ENCODE measurements around the gene CACNA1H.

DNA sequence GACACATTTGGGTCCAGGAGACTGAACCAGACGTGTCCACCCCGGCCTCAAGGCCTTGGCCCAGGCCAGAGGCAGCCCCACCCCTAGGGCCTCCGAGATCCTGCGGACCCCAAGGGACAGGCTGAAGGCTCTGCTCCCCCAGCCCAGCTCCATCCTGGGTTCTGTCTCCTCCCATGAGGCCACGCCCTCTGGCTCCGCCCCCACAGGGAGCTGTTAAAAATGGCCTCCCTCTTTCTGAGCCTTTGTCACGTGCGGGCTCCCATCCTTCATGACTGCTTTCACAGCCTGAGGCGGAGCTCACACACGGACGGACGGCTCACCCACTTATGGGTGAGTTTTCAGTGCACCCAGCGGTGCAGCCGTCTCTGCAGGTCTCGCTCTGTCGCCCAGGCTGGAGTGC, 6.5 kb upstream of the CACNA1H start:
- no peak for TF ChIP-seq POLR2AphosphoS5 (IDR thresholded peaks at IDR 0.05)
- TF ChIP-seq, protein P1, sequence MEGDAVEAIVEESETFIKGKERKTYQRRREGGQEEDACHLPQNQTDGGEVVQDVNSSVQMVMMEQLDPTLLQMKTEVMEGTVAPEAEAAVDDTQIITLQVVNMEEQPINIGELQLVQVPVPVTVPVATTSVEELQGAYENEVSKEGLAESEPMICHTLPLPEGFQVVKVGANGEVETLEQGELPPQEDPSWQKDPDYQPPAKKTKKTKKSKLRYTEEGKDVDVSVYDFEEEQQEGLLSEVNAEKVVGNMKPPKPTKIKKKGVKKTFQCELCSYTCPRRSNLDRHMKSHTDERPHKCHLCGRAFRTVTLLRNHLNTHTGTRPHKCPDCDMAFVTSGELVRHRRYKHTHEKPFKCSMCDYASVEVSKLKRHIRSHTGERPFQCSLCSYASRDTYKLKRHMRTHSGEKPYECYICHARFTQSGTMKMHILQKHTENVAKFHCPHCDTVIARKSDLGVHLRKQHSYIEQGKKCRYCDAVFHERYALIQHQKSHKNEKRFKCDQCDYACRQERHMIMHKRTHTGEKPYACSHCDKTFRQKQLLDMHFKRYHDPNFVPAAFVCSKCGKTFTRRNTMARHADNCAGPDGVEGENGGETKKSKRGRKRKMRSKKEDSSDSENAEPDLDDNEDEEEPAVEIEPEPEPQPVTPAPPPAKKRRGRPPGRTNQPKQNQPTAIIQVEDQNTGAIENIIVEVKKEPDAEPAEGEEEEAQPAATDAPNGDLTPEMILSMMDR (IDR thresholded peaks at IDR 0.05), result no peak
- no peak for TF ChIP-seq POLR2A (IDR thresholded peaks at IDR 0.05; ENCODE audit: low read depth)
